GM23338 (cell line): ENCODE data around the gene CNTNAP2.

ENCODE experiments used
- CREB1 ChIP-seq: fragments of 250-450 bp; sonication (Bioruptor Pico); IDR thresholded peaks from 2 replicates; pipeline ENCODE4 v1.5.0; 2020; ENCODE audit warnings: low read depth, mild to moderate bottlenecking, moderate library complexity
- EZH2 ChIP-seq: fragments of 200-600 bp; sonication (generic); IDR thresholded peaks from one replicate; pipeline ENCODE4 v1.8.0; 2017; ENCODE audit warnings: antibody characterized with exemption, mild to moderate bottlenecking, low read depth; ENCODE audit not compliant: unreplicated experiment
- JUNB ChIP-seq: IDR thresholded peaks from one replicate; pipeline ENCODE4 v1.6.1; 2016; ENCODE audit warnings: antibody characterized with exemption; ENCODE audit not compliant: unreplicated experiment
- POLR2AphosphoS5 ChIP-seq: IDR thresholded peaks from 2 replicates; pipeline ENCODE4 v1.6.1; 2016; ENCODE audit warnings: antibody characterized with exemption, low read depth
- ZNF114 ChIP-seq: fragments of 250-450 bp; sonication (Bioruptor Pico); IDR thresholded peaks from 2 replicates; pipeline ENCODE4 v1.5.0; 2020; ENCODE audit warnings: mild to moderate bottlenecking, moderate library complexity
- TF ChIP-seq, protein P1 (sequence below), 2 experiments: fragments of 200-600 bp in 1 of 2; sonication (generic) in 1 of 2; conservative IDR thresholded peaks; 2 replicates each; pipeline versions ENCODE4 v1.5.1 to v1.6.1; 2016 to 2017; ENCODE audit warnings: antibody characterized with exemption in 2 of 2, low read depth in 2 of 2, mild to moderate bottlenecking in 2 of 2, moderate library complexity in 1 of 2
- TF ChIP-seq, protein P2 (sequence below): IDR thresholded peaks from one replicate; pipeline ENCODE4 v1.6.1; 2018; ENCODE audit warnings: antibody characterized with exemption; ENCODE audit not compliant: unreplicated experiment

DNA sequence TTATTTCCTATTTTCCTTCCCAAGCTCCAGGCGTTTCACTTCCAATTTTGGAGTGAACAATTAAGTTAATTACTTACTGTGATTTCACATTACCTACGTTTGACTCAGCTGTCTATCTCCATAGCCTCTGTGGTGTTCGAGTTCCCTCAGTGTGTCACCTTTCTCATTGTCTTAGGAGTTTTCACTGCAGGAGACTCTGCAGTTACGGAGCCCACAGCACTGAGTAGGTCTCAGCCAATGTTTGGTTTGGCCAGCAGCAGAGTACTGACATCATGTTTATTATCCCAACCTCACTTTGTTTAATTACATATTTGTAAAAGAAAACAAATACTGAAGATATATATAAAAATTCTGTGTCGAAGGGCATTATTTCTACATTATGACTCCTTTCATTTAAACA lies 1123.9 kb downstream of the CNTNAP2 start:
- TF ChIP-seq, protein P1, sequence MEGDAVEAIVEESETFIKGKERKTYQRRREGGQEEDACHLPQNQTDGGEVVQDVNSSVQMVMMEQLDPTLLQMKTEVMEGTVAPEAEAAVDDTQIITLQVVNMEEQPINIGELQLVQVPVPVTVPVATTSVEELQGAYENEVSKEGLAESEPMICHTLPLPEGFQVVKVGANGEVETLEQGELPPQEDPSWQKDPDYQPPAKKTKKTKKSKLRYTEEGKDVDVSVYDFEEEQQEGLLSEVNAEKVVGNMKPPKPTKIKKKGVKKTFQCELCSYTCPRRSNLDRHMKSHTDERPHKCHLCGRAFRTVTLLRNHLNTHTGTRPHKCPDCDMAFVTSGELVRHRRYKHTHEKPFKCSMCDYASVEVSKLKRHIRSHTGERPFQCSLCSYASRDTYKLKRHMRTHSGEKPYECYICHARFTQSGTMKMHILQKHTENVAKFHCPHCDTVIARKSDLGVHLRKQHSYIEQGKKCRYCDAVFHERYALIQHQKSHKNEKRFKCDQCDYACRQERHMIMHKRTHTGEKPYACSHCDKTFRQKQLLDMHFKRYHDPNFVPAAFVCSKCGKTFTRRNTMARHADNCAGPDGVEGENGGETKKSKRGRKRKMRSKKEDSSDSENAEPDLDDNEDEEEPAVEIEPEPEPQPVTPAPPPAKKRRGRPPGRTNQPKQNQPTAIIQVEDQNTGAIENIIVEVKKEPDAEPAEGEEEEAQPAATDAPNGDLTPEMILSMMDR (conservative IDR thresholded peaks at IDR 0.05; ENCODE audit: low read depth in 2 of 2), result no peak
- TF ChIP-seq ZNF114 (no peak), EZH2 (no peak), CREB1 (CRISPR knock-in tag) (no peak), JUNB (no peak), POLR2AphosphoS5 (no peak)
- TF ChIP-seq, protein P2, sequence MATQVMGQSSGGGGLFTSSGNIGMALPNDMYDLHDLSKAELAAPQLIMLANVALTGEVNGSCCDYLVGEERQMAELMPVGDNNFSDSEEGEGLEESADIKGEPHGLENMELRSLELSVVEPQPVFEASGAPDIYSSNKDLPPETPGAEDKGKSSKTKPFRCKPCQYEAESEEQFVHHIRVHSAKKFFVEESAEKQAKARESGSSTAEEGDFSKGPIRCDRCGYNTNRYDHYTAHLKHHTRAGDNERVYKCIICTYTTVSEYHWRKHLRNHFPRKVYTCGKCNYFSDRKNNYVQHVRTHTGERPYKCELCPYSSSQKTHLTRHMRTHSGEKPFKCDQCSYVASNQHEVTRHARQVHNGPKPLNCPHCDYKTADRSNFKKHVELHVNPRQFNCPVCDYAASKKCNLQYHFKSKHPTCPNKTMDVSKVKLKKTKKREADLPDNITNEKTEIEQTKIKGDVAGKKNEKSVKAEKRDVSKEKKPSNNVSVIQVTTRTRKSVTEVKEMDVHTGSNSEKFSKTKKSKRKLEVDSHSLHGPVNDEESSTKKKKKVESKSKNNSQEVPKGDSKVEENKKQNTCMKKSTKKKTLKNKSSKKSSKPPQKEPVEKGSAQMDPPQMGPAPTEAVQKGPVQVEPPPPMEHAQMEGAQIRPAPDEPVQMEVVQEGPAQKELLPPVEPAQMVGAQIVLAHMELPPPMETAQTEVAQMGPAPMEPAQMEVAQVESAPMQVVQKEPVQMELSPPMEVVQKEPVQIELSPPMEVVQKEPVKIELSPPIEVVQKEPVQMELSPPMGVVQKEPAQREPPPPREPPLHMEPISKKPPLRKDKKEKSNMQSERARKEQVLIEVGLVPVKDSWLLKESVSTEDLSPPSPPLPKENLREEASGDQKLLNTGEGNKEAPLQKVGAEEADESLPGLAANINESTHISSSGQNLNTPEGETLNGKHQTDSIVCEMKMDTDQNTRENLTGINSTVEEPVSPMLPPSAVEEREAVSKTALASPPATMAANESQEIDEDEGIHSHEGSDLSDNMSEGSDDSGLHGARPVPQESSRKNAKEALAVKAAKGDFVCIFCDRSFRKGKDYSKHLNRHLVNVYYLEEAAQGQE, result no peak
